ENCODE results near the gene MIEF2.
"Not testable (repeated sequence)": the region's sequence is repeated elsewhere in the genome, so short reads cannot be mapped to it uniquely, and the experiment has no call there.

Gene MIEF2

GRCh38 chr17:18260332-18261145 is at the start of gene MIEF2:
TSS of gene MIEF2 (plus strand) at chr17:18260662. CDS start at chr17:18262721, 2,059 bp downstream.
- Histone ChIP-seq H3K36me3 (ENCODE audit: control insufficient read depth in 5 of 5, insufficient read depth in 5 of 5, low read length in 5 of 5) (peaks cover 0 to 42% (median 38%) of the 10 kb centered on the region in 5 donors), H3K27ac (ENCODE audit: low read depth, low read length) (peak within 1 kb of the TSS; percentile 93), H3K9me3 (ENCODE audit: control insufficient read depth in 5 of 5, low read length in 5 of 5) (no peaks in the 10 kb centered on the region), H3K4me1 (ENCODE audit: control insufficient read depth in 5 of 5, insufficient read depth in 5 of 5, low read length in 5 of 5) (peaks cover 5 to 56% (median 52%) of the 10 kb centered on the region in 5 donors), H3K27me3 (ENCODE audit: control insufficient read depth in 5 of 5, insufficient read depth in 4 of 5, low read length in 5 of 5) (no peaks in the 10 kb centered on the region), H3K4me3 (ENCODE audit: low read depth in 1 of 5, low read length in 5 of 5) (peak within 1 kb of the TSS; percentile 74 to 95 (median 84)), H3K9ac (ENCODE audit: low read length in 5 of 5) (peak within 1 kb of the TSS; percentile 77 to 90 (median 87))

GRCh38 chr17:18213666-18214270 is 46.7 kb upstream of the MIEF2 start:
- H3K36me3 ChIP-seq (ENCODE audit: control insufficient read depth in 5 of 5, insufficient read depth in 5 of 5, low read length in 5 of 5): peaks cover 0 to 25% (median 22%) of the 10 kb centered on the region in 5 donors
- H3K4me1 ChIP-seq (ENCODE audit: control insufficient read depth in 5 of 5, insufficient read depth in 5 of 5, low read length in 5 of 5): peaks cover 3 to 14% (median 10%) of the 10 kb centered on the region in 5 donors
- no peak overlapping the region for H3K9ac ChIP-seq (ENCODE audit: low read length in 5 of 5)
- no peaks in the 10 kb centered on the region for H3K9me3 ChIP-seq (ENCODE audit: control insufficient read depth in 5 of 5, low read length in 5 of 5)
- no peak overlapping the region for H3K27ac ChIP-seq (ENCODE audit: low read depth, low read length)
- no peaks in the 10 kb centered on the region for H3K27me3 ChIP-seq (ENCODE audit: control insufficient read depth in 5 of 5, insufficient read depth in 4 of 5, low read length in 5 of 5)
- no peak overlapping the region for H3K4me3 ChIP-seq (ENCODE audit: low read depth in 1 of 5, low read length in 5 of 5)

GRCh38 chr17:18216906-18217305 is 43.6 kb upstream of the MIEF2 start:
- not testable (repeated sequence) for H3K27ac ChIP-seq (ENCODE audit: low read depth, low read length); H3K27me3 ChIP-seq (ENCODE audit: control insufficient read depth in 5 of 5, insufficient read depth in 4 of 5, low read length in 5 of 5); H3K4me3 ChIP-seq (ENCODE audit: low read depth in 1 of 5, low read length in 5 of 5); H3K9ac ChIP-seq (ENCODE audit: low read length in 5 of 5); H3K36me3 ChIP-seq (ENCODE audit: control insufficient read depth in 5 of 5, insufficient read depth in 5 of 5, low read length in 5 of 5); H3K9me3 ChIP-seq (ENCODE audit: control insufficient read depth in 5 of 5, low read length in 5 of 5)
- peaks cover 8 to 43% (median 32%) of the 10 kb centered on the region in 5 donors for H3K4me1 ChIP-seq (ENCODE audit: control insufficient read depth in 5 of 5, insufficient read depth in 5 of 5, low read length in 5 of 5)

GRCh38 chr17:18217412-18218015 is 42.9 kb upstream of the MIEF2 start:
- H3K27me3 ChIP-seq (ENCODE audit: control insufficient read depth in 5 of 5, insufficient read depth in 4 of 5, low read length in 5 of 5): no peaks in the 10 kb centered on the region
- no peaks in the 10 kb centered on the region for H3K9me3 ChIP-seq (ENCODE audit: control insufficient read depth in 5 of 5, low read length in 5 of 5)
- no peak overlapping the region for H3K9ac ChIP-seq (ENCODE audit: low read length in 5 of 5)
- no peak overlapping the region for H3K4me3 ChIP-seq (ENCODE audit: low read depth in 1 of 5, low read length in 5 of 5)
- H3K36me3 ChIP-seq (ENCODE audit: control insufficient read depth in 5 of 5, insufficient read depth in 5 of 5, low read length in 5 of 5): no peaks in the 10 kb centered on the region
- peaks cover 8 to 43% (median 32%) of the 10 kb centered on the region in 5 donors for H3K4me1 ChIP-seq (ENCODE audit: control insufficient read depth in 5 of 5, insufficient read depth in 5 of 5, low read length in 5 of 5)
- H3K27ac ChIP-seq (ENCODE audit: low read depth, low read length): no peak overlapping the region

- Histone ChIP-seq H3K4me3 (ENCODE audit: low read depth in 1 of 5, low read length in 5 of 5) (no peak overlapping the region), H3K36me3 (ENCODE audit: control insufficient read depth in 5 of 5, insufficient read depth in 5 of 5, low read length in 5 of 5) (no peaks in the 10 kb centered on the region), H3K27me3 (ENCODE audit: control insufficient read depth in 5 of 5, insufficient read depth in 4 of 5, low read length in 5 of 5) (no peaks in the 10 kb centered on the region), H3K9me3 (ENCODE audit: control insufficient read depth in 5 of 5, low read length in 5 of 5) (no peaks in the 10 kb centered on the region), H3K27ac (ENCODE audit: low read depth, low read length) (peak overlapping the region; percentile 56), H3K4me1 (ENCODE audit: control insufficient read depth in 5 of 5, insufficient read depth in 5 of 5, low read length in 5 of 5) (peaks cover 8 to 43% (median 32%) of the 10 kb centered on the region in 5 donors), H3K9ac (ENCODE audit: low read length in 5 of 5) (peak overlapping the region in 1 of 5 donors; percentile 21)
Measured at GRCh38 chr17:18218756-18219415, 41.6 kb upstream of the MIEF2 start.

GRCh38 chr17:18224053-18224386 is 36.4 kb upstream of the MIEF2 start:
- no peaks in the 10 kb centered on the region for H3K27me3 ChIP-seq (ENCODE audit: control insufficient read depth in 5 of 5, insufficient read depth in 4 of 5, low read length in 5 of 5)
- H3K4me1 ChIP-seq (ENCODE audit: control insufficient read depth in 5 of 5, insufficient read depth in 5 of 5, low read length in 5 of 5): peaks cover 4 to 55% (median 44%) of the 10 kb centered on the region in 5 donors
- H3K36me3 ChIP-seq (ENCODE audit: control insufficient read depth in 5 of 5, insufficient read depth in 5 of 5, low read length in 5 of 5): no peaks in the 10 kb centered on the region
- H3K4me3 ChIP-seq (ENCODE audit: low read depth in 1 of 5, low read length in 5 of 5): no peak overlapping the region
- no peaks in the 10 kb centered on the region for H3K9me3 ChIP-seq (ENCODE audit: control insufficient read depth in 5 of 5, low read length in 5 of 5)
- H3K9ac ChIP-seq (ENCODE audit: low read length in 5 of 5): peak overlapping the region in 1 of 5 donors; percentile 62
- no peak overlapping the region for H3K27ac ChIP-seq (ENCODE audit: low read depth, low read length)

- H3K9me3 ChIP-seq (ENCODE audit: control insufficient read depth in 5 of 5, low read length in 5 of 5): no peaks in the 10 kb centered on the region
- peak overlapping the region; percentile 57 to 87 (median 65) for H3K4me3 ChIP-seq (ENCODE audit: low read depth in 1 of 5, low read length in 5 of 5)
- peak overlapping the region in 3 of 5 donors; percentile 59 to 64 (median 62) for H3K9ac ChIP-seq (ENCODE audit: low read length in 5 of 5)
- peaks cover 0 to 50% (median 39%) of the 10 kb centered on the region in 5 donors for H3K4me1 ChIP-seq (ENCODE audit: control insufficient read depth in 5 of 5, insufficient read depth in 5 of 5, low read length in 5 of 5)
- H3K27ac ChIP-seq (ENCODE audit: low read depth, low read length): peak overlapping the region; percentile 50
- H3K36me3 ChIP-seq (ENCODE audit: control insufficient read depth in 5 of 5, insufficient read depth in 5 of 5, low read length in 5 of 5): no peaks in the 10 kb centered on the region
- no peaks in the 10 kb centered on the region for H3K27me3 ChIP-seq (ENCODE audit: control insufficient read depth in 5 of 5, insufficient read depth in 4 of 5, low read length in 5 of 5)
Measured at GRCh38 chr17:18224387-18225120, 35.9 kb upstream of the MIEF2 start.

- Histone ChIP-seq H3K4me1 (ENCODE audit: control insufficient read depth in 5 of 5, insufficient read depth in 5 of 5, low read length in 5 of 5) (peaks cover 0 to 47% (median 39%) of the 10 kb centered on the region in 5 donors), H3K27ac (ENCODE audit: low read depth, low read length) (peak within 1 kb of the TSS; percentile 50), H3K9ac (ENCODE audit: low read length in 5 of 5) (peak within 1 kb of the TSS in 4 of 5 donors; percentile 78 to 94 (median 90)), H3K4me3 (ENCODE audit: low read depth in 1 of 5, low read length in 5 of 5) (peak within 1 kb of the TSS; percentile 77 to 87 (median 85)), H3K9me3 (ENCODE audit: control insufficient read depth in 5 of 5, low read length in 5 of 5) (no peaks in the 10 kb centered on the region), H3K36me3 (ENCODE audit: control insufficient read depth in 5 of 5, insufficient read depth in 5 of 5, low read length in 5 of 5) (no peaks in the 10 kb centered on the region), H3K27me3 (ENCODE audit: control insufficient read depth in 5 of 5, insufficient read depth in 4 of 5, low read length in 5 of 5) (no peaks in the 10 kb centered on the region)
Measured at GRCh38 chr17:18225121-18225641, 35.3 kb upstream of the MIEF2 start, which contains the start of gene LLGL1. TSS of gene LLGL1 (plus strand) at chr17:18225635. CDS start at chr17:18225683, 48 bp downstream.

GRCh38 chr17:18225642-18226283 is 34.7 kb upstream of the MIEF2 start:
- H3K27ac ChIP-seq (ENCODE audit: low read depth, low read length): no peak overlapping the region
- H3K36me3 ChIP-seq (ENCODE audit: control insufficient read depth in 5 of 5, insufficient read depth in 5 of 5, low read length in 5 of 5): no peaks in the 10 kb centered on the region
- H3K9me3 ChIP-seq (ENCODE audit: control insufficient read depth in 5 of 5, low read length in 5 of 5): no peaks in the 10 kb centered on the region
- H3K9ac ChIP-seq (ENCODE audit: low read length in 5 of 5): peak overlapping the region in 4 of 5 donors; percentile 78 to 94 (median 90)
- H3K4me3 ChIP-seq (ENCODE audit: low read depth in 1 of 5, low read length in 5 of 5): peak overlapping the region; percentile 77 to 87 (median 85)
- no peaks in the 10 kb centered on the region for H3K27me3 ChIP-seq (ENCODE audit: control insufficient read depth in 5 of 5, insufficient read depth in 4 of 5, low read length in 5 of 5)
- peaks cover 0 to 43% (median 36%) of the 10 kb centered on the region in 5 donors for H3K4me1 ChIP-seq (ENCODE audit: control insufficient read depth in 5 of 5, insufficient read depth in 5 of 5, low read length in 5 of 5)
